GM10248 (cell line): ENCODE measurements around the gene BTBD16.

Source experiments
- CTCF ChIA-PET: fragments of 300-600 bp; sonication (Branson Sonifier 250); formaldehyde crosslinking; extraction: SDS; loops from one replicate; lab custom pipeline; 2021; ENCODE audit warnings: antibody characterized with exemption; lab: Yijun Ruan, JAX
- POLR2A ChIA-PET: fragments of 350-650 bp; sonication (Branson Sonifier 250); formaldehyde crosslinking; extraction: SDS; loops from one replicate; lab custom pipeline; 2020; ENCODE audit warnings: antibody characterized with exemption; lab: Yijun Ruan, JAX
- DNase-seq: peaks from one replicate; pipeline ENCODE4 v3.0.0; 2012; ENCODE audit errors: extremely low spot score
- CTCF ChIP-seq: IDR thresholded peaks from 2 replicates; pipeline ENCODE4 v1.5.1; 2012; ENCODE audit warnings: mild to moderate bottlenecking, low read depth; ENCODE audit errors: extremely low read depth, missing control alignments, control extremely low read depth

The BTBD16 gene

GRCh38 chr10:122249991-122250750 lies 20.9 kb upstream of the BTBD16 start:
- no peak for TF ChIP-seq CTCF
- ChIA-PET CTCF (interaction anchor here (0.8 kb wide), 1 partner anchor 18 kb away, joined by 3 read pairs; no protein-coding TSS in a partner anchor), POLR2A (no interaction called here)
- no peak for DNase-seq

- DNase-seq = no peak
- ChIA-PET POLR2A (no interaction called here), CTCF (interaction anchor here (3.2 kb wide), 1 partner anchor 16 kb away, joined by 17 read pairs; no protein-coding TSS in a partner anchor)
- no peak for TF ChIP-seq CTCF
These were observed 19.4 kb upstream of the BTBD16 start for GRCh38 chr10:122251459-122252255.

DNA sequence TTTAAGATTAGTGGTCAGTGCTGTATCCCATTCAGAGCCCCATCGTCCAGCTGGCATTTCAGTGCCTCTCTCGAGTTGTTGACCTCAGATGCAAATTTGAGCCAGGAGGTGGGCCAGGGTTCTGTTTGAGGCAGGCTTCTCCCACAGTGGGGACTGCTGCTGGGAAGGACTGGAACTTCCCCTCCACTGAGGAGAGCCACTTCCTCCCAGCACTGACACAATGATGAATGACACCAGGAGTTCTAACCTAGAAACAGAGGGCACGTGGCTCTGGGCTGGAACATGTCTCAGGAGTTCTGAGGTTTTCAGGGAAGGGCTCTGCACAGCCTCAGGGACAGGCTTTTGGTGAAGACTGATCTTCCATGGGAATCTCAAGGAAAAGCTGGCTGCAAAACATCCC lies 18.3 kb upstream of the BTBD16 start:
- CTCF ChIA-PET = interaction anchor here (3.2 kb wide), 1 partner anchor 15 kb away, joined by 17 read pairs; no protein-coding TSS in a partner anchor
- POLR2A ChIA-PET = no interaction called here
- no peak for TF ChIP-seq CTCF
- DNase-seq = no peak

- DNase-seq = no peak
- ChIA-PET POLR2A (no interaction called here), CTCF (interaction anchor here (3.2 kb wide), 1 partner anchor 14 kb away, joined by 17 read pairs; no protein-coding TSS in a partner anchor)
- no peak for TF ChIP-seq CTCF
These were observed 17.5 kb upstream of the BTBD16 start for GRCh38 chr10:122253605-122254004.

GRCh38 chr10:122254831-122255230 lies 16.3 kb upstream of the BTBD16 start:
- TF ChIP-seq CTCF = no peak
- ChIA-PET CTCF (interaction anchor here (2.0 kb wide), 1 partner anchor 14 kb away, joined by 15 read pairs; no protein-coding TSS in a partner anchor), POLR2A (no interaction called here)
- DNase-seq = no peak

- CTCF ChIA-PET = interaction anchor here (2.0 kb wide), 1 partner anchor 13 kb away, joined by 15 read pairs; no protein-coding TSS in a partner anchor
These were observed 15.4 kb upstream of the BTBD16 start for GRCh38 chr10:122255509-122256301.

More at GRCh38 chr10:122255509-122256301, 15.4 kb upstream of the BTBD16 start:
- POLR2A ChIA-PET = no interaction called here
- TF ChIP-seq CTCF = no peak
- DNase-seq = no peak
